ENCODE data around the gene LAMB1.
A peak's percentile ranks its signal among the peaks of the same experiment; 100 is the strongest.
"Not testable (repeated sequence)": the region's sequence is repeated elsewhere in the genome, so short reads cannot be mapped to it uniquely, and the experiment has no call there.

LAMB1 gene

GRCh38 chr7:107932805-107933204 is 70.2 kb downstream of the LAMB1 start:
- FAIRE-seq: no peak

DNA sequence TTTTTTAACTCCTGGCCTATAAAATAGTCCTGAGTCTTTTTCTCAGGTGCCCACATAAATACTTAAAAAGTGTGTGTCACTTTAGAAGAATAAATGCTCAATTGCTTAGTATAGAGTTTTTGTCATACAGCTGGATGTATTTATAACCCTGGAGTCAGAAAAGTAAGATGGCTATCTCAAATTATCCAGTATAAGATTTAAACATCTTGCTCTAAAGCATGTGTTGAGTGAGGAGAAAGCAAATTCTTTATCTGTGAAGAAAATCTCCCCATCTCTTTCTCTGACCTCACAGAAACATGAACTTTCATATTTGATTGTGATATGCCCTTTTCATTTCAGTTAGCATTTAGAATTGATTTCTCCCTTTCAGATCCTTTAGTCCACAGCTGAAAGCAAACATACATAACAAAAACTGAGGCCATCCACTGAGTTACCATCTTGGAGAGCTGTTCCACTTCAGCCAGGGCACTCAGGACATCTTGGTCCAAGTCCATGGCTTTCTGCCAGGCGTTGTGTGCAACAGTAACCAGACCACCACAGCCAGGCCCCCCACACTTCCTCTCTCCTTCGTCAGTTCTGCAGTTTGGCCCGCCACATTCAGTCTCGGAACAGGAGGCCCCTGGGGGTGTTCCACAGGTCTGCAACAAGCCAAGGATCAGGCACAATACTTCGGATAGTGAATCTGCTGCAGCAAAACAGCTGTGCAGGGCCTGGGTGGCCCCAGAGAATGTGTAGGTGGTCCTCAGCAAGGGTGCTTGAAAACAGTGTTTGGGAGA is 71.0 kb downstream of the LAMB1 start:
- FAIRE-seq (no peak), DNase-seq (ENCODE audit: extremely low spot score, insufficient read length, low read depth) (no peak)

More at GRCh38 chr7:107932805-107933204, 70.2 kb downstream of the LAMB1 start:
- DNase-seq (ENCODE audit: extremely low spot score, insufficient read length, low read depth): no peak

DNA sequence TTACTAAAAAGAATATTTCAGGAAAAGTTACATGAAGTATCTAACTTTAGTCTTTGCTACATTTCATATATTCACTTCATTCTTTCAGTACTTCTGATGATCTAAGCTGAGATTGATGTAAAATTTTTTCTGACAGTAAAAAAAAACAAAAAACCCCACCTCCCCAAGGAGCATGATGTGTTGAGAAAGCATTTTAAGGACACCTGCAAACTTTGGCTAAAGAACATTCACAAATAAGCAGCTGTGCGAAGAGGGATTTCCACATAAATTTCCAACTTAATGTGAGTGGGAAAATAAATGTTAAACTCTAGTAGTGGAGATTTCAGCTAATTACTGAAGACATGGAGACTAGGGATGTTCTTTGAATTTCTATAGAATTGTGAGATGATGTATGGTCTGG is 76.5 kb downstream of the LAMB1 start:
- DNase-seq (ENCODE audit: extremely low spot score, insufficient read length, low read depth): no peak
- FAIRE-seq: no peak

GRCh38 chr7:107924841-107925504 is 78.0 kb downstream of the LAMB1 start:
- no peak for DNase-seq (ENCODE audit: extremely low spot score, insufficient read length, low read depth)
- peak; percentile 50 for FAIRE-seq

GRCh38 chr7:107922886-107923285 is 80.1 kb downstream of the LAMB1 start:
- no peak for FAIRE-seq

GRCh38 chr7:107921826-107922225 is 81.1 kb downstream of the LAMB1 start:
- FAIRE-seq; DNase-seq (ENCODE audit: extremely low spot score, insufficient read length, low read depth): not testable (repeated sequence)

More at GRCh38 chr7:107922886-107923285, 80.1 kb downstream of the LAMB1 start:
- no peak for DNase-seq (ENCODE audit: extremely low spot score, insufficient read length, low read depth)

GRCh38 chr7:107920048-107920772 is 82.8 kb downstream of the LAMB1 start:
- FAIRE-seq: no peak
- DNase-seq (ENCODE audit: extremely low spot score, insufficient read length, low read depth): no peak

DNA sequence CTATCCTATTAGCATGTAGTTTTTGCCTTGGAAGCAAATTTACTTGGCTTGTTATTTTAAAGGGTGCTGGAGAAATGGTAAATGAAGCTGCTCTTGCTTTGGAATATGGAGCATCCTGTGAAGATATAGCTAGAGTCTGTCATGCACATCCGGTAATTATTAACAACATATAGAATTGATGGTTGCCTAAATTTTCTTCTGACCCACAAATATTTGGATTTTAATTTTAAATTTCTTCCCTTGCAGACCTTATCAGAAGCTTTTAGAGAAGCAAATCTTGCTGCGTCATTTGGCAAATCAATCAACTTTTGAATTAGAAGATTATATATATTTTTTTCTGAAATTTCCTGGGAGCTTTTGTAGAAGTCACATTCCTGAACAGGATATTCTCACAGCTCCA is 84.0 kb downstream of the LAMB1 start:
- FAIRE-seq (no peak), DNase-seq (ENCODE audit: extremely low spot score, insufficient read length, low read depth) (no peak)

GRCh38 chr7:107917763-107918651 is 85.0 kb downstream of the LAMB1 start:
- DNase-seq (ENCODE audit: extremely low spot score, insufficient read length, low read depth) (no peak), FAIRE-seq (peak; percentile 69)

- no peak for DNase-seq (ENCODE audit: extremely low spot score, insufficient read length, low read depth)
- no peak for FAIRE-seq
Measured at GRCh38 chr7:107915541-107915940, 87.4 kb downstream of the LAMB1 start.

DNA sequence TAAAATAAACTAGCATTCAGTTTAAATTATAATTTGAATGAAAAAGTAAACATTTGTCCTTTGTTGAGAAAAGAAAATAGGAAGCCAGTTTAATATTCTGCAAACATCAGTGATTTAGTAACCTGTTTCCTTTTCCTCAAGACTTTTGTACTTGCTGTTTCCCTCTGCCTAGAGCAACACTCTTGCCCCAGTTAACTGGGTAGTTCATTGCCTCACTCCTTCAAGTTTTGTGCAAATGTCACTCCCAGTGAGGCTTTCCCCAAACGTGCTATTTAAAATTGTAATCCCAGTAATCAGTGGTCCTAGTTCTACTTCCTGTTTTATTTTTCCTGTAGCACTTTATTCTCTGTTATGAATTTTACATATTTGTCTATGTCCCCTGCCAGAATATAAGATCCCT is 88.1 kb downstream of the LAMB1 start:
- DNase-seq (ENCODE audit: extremely low spot score, insufficient read length, low read depth): no peak
- FAIRE-seq: no peak

DNA sequence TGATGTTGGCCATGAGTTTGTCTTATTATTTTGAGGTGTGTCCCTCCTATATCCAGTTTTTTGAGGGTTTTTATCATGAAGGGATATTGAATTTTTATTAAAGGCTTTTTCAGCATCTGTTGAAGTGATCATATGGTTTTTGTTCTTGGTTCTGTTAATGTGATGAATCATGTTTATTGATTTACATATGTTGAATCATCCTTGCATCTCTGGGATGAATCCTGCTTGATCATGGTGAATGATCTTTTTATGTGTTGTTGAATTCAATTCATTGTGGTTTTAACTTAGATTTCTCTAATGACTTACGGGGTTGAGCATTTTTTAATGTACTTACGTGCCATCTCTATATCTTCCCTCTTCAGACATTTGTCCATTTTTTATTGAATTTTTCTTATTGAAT is 89.1 kb downstream of the LAMB1 start:
- no peak for FAIRE-seq
- DNase-seq (ENCODE audit: extremely low spot score, insufficient read length, low read depth): no peak

DNA sequence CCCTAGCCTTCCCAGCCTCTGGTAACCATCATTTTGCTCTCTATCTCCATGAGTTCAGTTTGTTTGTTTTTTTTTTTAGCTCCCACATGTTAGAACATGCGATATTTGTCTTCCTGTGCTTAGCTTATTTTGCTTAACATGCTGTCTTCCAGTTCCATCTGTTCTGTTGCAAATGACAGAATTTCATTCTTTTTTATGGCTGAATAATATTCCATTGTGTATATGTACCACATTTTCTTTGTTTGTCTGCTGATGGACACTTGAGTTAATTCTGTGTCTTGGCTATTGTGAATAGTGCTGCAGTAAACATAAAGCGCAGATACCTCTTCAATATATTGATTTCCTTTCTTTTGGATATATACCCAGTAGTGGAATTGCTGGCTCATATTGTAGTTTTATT is 91.0 kb downstream of the LAMB1 start:
- DNase-seq (ENCODE audit: extremely low spot score, insufficient read length, low read depth): no peak
- peak; percentile 29 for FAIRE-seq

DNA sequence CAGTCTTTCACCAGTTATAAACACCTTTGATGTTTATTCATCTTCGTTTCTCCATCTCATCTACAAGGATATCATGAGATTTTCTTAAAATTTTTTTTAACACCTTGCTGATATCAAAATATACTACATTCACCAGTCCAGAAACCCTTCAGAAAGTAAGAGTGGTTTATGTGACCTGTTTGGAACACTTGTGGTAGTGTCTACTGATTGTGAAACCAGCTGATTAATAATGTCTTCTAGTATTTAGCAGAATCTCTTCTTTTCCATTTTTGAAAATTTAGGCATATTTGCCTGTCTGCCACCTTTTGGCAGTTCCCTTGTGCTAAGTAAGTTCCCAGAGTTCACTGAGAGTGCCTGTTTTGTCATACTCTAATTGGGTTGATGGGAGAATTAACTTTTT is 93.5 kb downstream of the LAMB1 start:
- FAIRE-seq: no peak
- no peak for DNase-seq (ENCODE audit: extremely low spot score, insufficient read length, low read depth)

- DNase-seq (ENCODE audit: extremely low spot score, insufficient read length, low read depth) (no peak), FAIRE-seq (no peak)
Measured at GRCh38 chr7:107907790-107908189, 95.2 kb downstream of the LAMB1 start.

- DNase-seq (ENCODE audit: extremely low spot score, insufficient read length, low read depth): no peak
- FAIRE-seq: no peak
Measured at GRCh38 chr7:107902381-107902780, 100.6 kb downstream of the LAMB1 start.

DNA sequence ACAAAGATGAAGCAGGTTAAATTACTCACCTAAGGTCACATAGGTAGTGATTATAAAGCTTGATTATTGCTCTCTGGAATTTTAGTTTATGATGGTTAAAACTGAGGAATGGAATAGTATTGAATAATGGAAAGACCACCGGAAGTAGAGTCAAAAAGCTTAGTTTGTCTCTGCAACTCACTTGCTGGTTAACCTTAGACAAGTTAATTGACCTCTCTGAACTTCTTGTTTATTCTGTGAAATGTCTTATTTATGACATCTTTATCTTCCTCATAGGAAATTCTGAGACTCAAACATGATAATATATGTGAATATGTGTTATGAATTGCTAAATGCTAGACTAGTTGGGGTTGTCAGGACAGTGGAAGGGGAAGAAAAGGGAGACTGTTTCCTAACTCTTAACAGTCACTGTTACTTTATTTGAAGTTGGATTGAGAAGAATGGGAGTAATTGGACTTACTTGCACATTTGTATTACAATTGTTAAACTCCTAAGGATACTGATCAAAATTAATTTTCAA is 102.4 kb downstream of the LAMB1 start:
- DNase-seq (ENCODE audit: extremely low spot score, insufficient read length, low read depth) (no peak), FAIRE-seq (no peak)

DNA sequence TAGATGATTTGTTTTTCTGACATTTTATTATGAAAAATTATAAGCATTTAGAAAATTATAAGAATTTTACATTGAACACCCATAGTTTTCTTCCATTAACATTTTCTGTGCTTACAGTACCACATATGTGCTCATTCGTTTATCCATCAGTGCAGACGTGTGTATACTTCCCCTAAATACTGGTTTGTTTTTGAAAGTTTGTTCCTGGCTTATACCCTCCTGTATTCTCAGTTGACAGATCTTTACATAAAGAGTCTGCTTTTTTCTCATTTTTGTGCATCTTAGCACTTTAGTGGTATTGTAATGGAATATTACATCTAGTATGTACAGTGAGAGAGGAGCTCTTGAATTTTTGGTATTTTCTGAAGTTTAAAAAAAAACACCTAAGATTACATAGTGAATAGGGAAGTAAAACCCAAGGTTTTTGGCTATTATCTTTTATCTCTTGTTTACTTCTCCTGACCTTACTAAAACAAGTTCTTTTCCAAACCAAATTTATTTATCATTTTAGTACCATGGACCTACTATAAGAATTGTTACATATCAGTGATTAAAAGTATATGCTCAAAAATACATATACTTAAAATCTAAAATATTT is 103.9 kb downstream of the LAMB1 start:
- FAIRE-seq: no peak
- no peak for DNase-seq (ENCODE audit: extremely low spot score, insufficient read length, low read depth)

DNA sequence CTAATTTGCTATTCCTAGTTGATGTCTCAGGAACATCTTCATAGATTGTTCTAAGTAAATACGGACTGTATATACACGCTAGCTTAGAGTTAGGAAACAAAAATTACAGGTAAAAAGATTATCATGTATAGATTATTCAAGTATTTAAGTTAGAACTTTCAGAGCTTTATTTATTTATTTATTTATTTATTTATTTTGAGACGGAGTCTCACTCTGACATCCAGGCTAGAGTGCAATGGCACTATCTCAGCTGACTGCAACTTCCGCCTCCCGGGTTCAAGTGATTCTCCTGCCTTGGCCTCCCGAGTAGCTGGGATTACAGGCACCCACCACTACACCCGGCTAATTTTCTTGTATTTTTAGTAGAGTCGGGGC is 110.6 kb downstream of the LAMB1 start:
- DNase-seq (ENCODE audit: extremely low spot score, insufficient read length, low read depth); FAIRE-seq: not testable (repeated sequence)
